GM18507 (cell line): Measurements from ENCODE around the gene RFX7.

Experiments used
- DNase-seq: peaks from one replicate; pipeline ENCODE4 v3.0.0; 2011; ENCODE audit warnings: low read depth; ENCODE audit not compliant: insufficient read length; ENCODE audit errors: extremely low spot score
- FAIRE-seq: peaks from 2 replicates; lab custom pipeline; 2011; peaks lifted over from hg19 to GRCh38; lab: Jason Lieb, UNC

RFX7 gene

DNA sequence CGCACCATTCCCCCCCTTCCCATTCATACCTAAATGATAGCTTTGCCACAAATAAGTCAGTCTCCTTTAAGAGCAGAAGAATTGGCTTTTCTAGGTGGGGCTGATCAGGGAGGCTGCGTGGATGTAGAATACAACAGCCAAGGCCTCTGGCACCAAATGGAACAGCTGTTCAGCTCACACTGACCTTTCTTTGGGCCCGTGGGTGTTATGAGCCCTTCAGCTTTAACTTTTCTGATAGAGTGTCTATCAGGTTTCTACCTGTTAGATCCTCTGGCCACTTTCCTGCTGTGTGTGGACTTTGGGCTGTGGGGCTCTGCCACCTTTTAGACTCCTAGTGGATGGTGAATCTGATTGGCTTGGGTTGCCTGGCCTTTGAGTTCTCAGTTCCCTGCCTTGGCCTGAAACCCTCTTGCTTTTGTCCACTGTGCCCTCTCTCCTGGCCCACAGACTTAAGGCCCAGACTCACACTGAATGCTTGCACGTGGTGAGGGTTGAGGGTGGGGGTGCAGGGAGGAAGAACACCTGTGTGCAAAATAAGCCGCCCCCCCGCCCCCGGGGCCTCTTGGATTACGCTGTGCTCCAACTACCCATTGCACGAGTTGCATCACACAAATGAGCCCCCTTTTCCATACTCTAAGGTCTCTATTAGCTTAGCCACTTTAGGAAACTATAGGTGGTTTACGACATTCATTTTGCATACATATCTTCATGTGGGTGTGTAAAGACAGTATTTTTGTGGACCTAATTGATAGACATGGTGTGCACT, 1.3 kb upstream of the RFX7 start:
- peak; percentile 68 for FAIRE-seq
- no peak for DNase-seq

- FAIRE-seq (peak; percentile 73), DNase-seq (no peak)
These were observed 545 bp upstream of the RFX7 start for GRCh38 chr15:56244038-56244810.

GRCh38 chr15:56242576-56243162, 1.0 kb downstream of the RFX7 start:
- no peak for DNase-seq
- peak; percentile 60 for FAIRE-seq

GRCh38 chr15:56241374-56242105, 2.1 kb downstream of the RFX7 start:
- FAIRE-seq, result peak; percentile 15
- no peak for DNase-seq

DNA sequence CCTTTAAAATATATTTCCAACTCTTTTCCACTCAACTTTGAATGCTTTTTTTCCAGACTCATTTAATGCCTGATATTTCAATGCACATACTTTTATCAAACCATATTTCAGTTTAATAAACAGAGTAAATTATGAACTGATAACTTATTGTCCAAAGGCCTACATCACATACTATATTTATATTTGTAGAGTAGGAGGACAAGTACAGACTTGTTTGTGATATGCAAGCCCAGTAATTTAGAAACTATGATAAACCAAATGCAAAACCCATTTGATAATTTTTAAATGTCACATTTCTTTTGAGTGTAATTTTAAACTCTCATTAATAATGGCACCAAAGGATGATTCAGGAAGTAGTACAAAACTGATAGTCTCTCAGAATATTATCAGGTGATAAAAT, 3.3 kb downstream of the RFX7 start:
- FAIRE-seq (peak; percentile 59), DNase-seq (no peak)

DNA sequence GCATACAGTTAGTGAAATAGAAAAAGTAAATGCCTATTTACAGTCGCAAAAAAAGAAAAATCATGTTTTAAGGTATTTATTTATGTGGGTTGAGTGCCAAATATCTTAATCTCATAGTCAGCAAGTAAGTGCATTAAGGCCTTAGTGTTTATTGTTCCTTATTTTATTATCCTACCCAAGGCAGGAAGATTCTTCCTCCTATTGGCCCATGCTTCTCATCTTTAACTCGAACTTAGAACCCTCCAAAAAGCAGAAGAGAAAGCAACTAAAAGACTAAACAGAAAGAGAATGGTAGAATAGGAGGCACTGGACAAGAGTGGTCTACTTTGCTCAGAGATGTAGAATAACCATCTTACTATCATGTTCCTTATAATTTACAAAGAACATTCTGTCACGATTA, 7.5 kb downstream of the RFX7 start:
- FAIRE-seq, result no peak

DNA sequence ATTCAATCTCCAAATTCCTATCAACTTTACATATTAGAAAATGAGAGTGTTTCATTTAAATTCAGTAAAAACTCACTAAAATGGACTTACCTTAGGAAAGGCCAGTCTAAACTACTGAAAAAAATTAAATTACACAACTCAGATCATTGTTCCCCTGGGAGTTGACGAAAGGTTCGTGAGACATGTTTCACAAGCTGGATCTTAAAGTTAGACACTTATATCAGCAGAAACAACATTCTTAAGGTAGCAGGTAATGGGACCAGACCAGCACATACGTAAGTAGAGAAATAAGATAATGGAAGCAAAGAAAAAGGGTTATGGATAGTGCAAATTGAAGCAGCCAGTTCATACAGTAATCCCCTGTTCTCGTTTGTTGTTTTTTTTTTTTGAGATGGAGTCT, 8.9 kb downstream of the RFX7 start:
- DNase-seq, result no peak
- no peak for FAIRE-seq

More for the DNA sequence above, 7.5 kb downstream of the RFX7 start:
- no peak for DNase-seq

DNA sequence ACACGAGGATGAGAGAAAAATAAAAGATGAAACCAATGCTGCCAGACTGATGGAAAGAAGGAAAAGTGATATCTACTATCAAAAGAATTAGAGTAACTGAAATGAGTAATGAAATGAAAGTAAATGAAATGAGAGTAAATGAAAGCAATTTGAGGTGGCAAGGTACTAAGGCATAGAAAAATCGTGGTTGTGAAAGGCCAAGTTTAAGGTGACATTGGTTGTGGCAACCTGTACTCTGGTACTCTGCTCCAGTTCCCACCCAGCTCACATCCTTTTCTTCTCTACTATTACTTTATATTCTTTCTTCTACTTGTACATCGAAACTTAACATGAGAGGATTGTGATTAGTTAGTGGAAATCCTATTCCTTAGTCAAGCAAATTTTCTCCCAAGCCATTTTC, 10.1 kb downstream of the RFX7 start:
- FAIRE-seq (no peak), DNase-seq (no peak)

DNA sequence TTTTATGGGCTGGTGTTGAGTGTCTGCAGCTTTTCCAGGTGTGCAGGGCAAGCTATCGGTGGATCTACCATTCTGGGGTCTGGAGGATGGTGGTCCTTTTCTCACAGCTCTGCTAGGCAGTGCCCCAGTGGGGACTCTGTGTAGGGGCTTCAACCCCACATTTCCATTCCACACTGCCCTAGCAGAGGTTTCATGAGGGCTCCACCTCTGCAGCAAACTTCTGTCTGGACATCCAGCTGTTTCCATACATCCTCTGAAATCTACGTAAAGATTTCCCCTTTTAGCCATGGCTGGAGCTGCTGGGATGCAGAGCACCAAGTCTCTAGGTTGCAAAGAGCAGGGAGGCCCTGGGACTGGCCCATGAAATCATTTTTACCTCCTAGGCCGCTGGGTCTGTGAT, 11.6 kb downstream of the RFX7 start:
- FAIRE-seq, result no peak
- no peak for DNase-seq

DNA sequence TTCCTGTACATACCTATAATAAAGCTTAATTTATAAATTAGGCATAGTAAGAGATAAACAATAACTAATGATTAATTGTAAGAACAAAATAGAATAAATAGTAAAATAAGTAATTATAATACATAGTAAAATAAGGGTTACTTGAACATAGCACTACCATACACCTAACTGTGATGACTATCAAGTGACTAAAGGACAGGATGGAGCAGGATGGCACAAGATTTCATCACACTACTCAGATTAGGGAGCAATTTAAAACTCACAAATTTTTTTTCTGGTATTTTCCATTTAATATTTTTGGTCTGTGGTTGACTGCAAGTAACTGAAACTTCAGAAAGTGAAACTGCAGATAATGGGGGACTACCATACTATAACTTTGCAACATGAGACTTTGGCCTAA, 14.8 kb downstream of the RFX7 start:
- FAIRE-seq, result peak; percentile 24
- no peak for DNase-seq

DNA sequence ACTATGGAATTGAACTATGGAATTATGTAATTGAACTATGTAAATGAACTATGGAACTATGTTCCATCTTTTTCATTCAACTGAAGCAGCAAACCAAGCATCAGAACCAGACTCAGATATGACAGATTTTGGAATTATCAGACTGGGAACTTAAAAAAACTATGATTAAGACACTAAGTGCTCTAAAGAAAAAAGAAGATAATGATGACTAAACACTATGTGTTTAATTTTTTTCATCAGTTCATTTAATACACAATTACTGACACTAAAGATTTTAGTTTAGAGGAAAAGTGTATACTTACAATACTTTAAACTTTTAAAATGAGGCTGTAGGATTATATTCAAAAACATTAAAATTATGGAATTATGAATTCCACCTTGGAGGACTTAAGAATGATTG, 15.3 kb downstream of the RFX7 start:
- DNase-seq (no peak), FAIRE-seq (no peak)

DNA sequence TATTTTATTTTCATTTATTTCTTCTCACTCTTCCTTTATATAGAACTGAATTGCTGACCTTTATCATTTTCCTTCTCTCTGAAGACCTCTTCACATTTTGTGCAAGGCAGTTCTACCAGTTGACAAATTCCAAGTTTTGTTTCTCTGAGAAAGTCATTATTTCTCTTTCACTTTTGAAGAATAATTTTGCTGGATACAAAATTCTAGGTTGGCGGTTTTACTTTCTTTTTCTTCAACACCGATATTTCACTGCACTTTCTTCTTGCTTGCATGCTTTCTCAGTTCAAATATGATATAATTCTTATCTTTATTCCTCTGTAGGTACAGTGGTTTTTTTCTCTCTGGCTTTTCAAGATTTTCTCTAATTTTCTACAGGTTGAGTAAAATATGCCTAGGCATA, 15.9 kb downstream of the RFX7 start:
- no peak for FAIRE-seq

DNA sequence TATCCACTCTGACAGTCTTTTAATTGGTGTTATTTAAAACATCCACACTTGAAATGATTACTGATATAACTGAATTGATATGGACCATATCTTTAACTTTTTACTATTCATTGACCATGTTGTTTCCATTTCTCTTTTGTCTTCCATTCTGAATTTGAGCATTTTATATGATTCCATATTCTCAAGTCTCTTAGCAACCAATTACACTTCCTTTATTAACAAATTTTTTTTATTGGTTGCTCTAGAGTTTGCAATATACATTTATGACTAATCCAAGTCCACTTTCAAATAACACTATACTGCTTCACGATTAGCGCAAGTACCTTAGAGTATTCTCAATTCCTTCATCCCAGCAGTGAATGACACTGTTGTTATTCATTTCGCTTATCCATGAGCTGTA, 16.4 kb downstream of the RFX7 start:
- no peak for DNase-seq
- no peak for FAIRE-seq

More for the DNA sequence above, 15.9 kb downstream of the RFX7 start:
- no peak for DNase-seq

DNA sequence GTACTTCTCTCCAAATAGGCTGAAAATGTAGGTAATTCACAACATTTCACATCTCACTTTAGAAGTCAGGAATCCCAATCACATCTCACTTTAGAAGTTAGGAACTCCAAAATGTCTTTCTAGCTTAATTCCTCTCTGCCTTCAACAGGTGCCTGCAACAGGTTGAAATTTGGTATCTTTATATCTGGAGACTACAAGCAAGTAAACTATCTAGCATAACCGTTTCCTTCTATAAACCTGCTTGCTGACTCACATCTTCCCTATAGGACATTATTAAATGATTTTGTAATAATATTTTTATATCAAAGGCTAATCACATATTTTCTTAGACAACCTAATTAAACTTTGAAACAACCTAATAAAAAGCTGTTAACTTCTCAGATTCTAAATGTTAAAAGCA, 18.2 kb downstream of the RFX7 start:
- DNase-seq (no peak), FAIRE-seq (no peak)

GRCh38 chr15:56222302-56222701, 21.4 kb downstream of the RFX7 start:
- FAIRE-seq (no peak), DNase-seq (no peak)

GRCh38 chr15:56217341-56217740, 26.3 kb downstream of the RFX7 start:
- no peak for FAIRE-seq
- DNase-seq, result no peak

DNA sequence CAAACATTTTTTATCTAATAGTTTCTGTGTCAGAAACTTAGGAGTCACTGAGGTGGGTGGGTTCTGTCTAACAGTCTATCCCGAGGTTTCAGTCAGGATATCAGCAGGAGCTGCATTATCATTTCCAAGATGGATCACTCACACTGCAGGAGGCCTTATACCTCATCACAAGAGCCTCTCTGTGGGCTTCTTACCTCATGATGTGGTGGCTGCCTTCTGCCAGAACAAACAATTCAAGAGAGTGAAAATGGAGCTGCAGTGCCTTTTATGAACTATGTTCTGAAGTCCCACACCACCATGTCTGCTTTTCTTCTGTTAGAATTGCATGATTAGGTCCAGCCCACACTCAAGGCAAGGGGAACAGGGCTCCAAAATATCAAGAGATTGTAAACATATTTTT, 27.9 kb downstream of the RFX7 start:
- FAIRE-seq (no peak), DNase-seq (no peak)

DNA sequence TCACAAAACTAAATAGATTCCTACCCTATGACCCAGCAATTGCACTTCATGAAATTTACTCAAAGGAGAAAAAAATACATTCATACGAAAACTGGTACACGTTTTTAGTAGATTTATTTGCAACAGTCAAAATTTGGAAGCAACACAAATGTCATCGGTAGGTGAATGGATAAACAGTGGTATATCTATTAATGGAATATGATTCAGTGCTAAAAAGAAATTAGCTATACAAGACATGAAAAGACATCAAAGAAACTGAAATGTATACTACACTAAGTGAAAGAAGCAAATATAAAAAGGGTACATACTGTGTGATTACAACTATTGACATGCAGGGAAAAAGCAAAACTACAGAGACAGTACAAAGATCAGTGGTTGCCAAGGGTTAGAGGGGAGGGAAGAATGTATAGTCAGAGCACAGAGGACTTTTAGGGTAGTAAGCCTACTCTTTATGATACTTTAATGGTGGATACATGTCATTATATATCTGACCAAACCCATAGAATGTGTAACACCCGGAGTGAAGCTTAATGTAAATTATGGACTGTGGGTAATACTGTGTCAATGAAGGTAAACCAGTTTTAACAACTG, 31.6 kb downstream of the RFX7 start:
- no peak for DNase-seq
- FAIRE-seq, result no peak

DNA sequence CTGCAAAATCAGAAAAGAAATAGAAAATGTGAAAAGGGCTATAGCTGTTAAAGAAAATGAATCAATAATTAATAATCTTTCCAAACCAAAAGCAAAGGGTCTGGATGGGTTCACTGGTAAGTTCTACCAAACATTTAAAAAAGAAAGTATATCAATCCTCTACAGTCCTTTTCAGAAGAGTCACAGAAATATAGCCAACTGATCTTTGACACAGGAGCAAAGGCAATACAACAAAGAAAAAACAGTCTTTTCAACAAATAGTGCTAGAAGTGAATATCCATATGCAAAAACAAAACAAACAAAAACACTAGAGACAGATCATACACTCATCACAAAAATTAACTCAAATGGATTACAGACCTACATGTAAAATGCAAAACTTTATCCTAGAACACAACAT, 32.6 kb downstream of the RFX7 start:
- DNase-seq (no peak), FAIRE-seq (no peak)
